GM12865 (cell line): ENCODE data around the gene YWHAB.

Experiments
- DNase-seq: peaks from one replicate; pipeline ENCODE4 v3.0.0; 2010; ENCODE audit warnings: low read depth
- H3K4me3 ChIP-seq: 2 replicates; pipeline ENCODE4 v1.5.1; 2011; ENCODE audit warnings: mild to moderate bottlenecking, low read depth, low read length, control low read depth
- TF ChIP-seq, protein P1 (sequence below): IDR thresholded peaks from 2 replicates; pipeline ENCODE4 v1.5.1; 2011; ENCODE audit warnings: low read length, control low read depth, low read depth, inconsistent platforms; ENCODE audit not compliant: insufficient read depth; ENCODE audit errors: missing control alignments

YWHAB gene

DNA sequence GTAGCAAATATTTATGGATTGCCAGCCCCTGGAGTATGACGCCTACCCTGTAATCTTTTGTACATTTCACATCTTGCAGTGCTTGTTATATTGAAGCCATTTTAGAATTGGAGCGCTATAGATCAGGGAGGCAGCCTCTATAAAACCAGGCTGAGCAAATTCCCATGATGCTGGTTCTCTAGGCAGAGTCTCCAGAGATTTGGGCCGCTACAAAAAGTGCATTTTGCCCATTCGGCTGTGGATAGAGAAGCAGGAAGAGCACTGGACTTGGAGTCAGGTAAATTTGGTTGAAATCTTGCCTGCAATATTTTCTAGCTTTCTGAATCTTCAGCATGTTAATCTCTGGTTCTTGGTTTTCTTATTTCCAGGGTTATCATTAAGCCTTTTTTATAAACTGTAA lies 2.0 kb downstream of the YWHAB start:
- DNase-seq: no peak
- peak overlapping the region; percentile 96 for H3K4me3 ChIP-seq
- TF ChIP-seq, protein P1, sequence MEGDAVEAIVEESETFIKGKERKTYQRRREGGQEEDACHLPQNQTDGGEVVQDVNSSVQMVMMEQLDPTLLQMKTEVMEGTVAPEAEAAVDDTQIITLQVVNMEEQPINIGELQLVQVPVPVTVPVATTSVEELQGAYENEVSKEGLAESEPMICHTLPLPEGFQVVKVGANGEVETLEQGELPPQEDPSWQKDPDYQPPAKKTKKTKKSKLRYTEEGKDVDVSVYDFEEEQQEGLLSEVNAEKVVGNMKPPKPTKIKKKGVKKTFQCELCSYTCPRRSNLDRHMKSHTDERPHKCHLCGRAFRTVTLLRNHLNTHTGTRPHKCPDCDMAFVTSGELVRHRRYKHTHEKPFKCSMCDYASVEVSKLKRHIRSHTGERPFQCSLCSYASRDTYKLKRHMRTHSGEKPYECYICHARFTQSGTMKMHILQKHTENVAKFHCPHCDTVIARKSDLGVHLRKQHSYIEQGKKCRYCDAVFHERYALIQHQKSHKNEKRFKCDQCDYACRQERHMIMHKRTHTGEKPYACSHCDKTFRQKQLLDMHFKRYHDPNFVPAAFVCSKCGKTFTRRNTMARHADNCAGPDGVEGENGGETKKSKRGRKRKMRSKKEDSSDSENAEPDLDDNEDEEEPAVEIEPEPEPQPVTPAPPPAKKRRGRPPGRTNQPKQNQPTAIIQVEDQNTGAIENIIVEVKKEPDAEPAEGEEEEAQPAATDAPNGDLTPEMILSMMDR: no peak

DNA sequence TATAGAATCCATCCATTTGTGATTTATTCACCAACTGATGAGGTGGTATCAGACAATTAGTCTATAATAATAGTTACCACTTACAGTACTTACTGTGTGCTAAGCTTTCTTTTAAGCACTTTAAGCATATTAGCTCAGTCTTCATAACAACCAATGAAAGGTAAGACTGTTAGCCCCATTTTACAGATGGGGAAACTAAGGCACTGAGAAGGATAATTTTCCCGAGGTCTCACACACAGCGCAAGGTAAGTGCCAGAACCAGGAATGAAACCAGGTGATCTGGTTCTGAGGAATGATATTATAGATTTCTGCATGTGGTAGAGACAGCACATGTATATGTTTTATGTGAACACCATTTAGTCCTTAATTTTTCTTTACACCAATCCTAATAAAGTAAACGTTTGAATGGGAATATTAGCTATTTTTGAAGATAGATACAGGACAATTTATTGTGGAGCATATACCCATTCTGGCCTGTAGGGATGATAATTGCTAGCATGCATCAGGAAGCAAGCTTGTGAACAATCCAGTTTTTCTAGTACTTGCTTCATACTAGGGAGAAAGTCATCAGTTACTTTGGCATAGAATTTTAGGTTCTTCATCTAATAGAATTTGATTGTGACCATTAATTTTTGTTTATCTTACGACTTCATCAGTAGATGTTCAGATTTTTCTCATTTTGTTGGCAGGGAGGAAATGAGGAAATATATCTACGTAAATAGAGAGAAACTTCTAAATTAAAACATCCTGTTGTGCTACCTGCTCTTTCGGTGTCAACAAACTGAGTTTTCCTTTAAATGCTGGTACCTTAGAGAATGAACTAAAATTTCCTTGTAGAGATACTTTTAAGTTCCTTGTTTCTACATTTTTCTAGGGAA lies 3.0 kb downstream of the YWHAB start:
- DNase-seq: peak; percentile 13
- H3K4me3 ChIP-seq: peak overlapping the region; percentile 96
- TF ChIP-seq, protein P1: no peak

DNA sequence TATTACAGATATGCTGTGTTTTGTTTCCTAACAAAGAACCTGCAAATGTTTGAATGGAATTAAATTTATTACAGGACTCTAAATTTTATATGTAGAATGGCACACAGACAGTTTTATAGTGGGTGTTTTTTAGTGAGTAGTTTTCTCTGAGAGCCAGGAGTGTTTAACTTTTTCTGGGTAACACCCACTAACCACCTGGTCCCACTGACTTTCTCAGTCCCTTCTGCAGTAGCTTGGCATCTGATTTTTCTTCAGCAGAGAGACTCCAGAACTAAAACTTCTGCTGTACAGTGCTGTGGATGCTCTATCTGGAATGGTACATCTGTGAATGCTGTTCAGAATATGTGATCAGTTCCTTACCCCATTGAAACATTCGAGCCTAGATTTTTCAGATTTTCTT lies 6.3 kb downstream of the YWHAB start:
- DNase-seq: no peak
- TF ChIP-seq, protein P1: no peak
- no peak overlapping the region for H3K4me3 ChIP-seq

DNA sequence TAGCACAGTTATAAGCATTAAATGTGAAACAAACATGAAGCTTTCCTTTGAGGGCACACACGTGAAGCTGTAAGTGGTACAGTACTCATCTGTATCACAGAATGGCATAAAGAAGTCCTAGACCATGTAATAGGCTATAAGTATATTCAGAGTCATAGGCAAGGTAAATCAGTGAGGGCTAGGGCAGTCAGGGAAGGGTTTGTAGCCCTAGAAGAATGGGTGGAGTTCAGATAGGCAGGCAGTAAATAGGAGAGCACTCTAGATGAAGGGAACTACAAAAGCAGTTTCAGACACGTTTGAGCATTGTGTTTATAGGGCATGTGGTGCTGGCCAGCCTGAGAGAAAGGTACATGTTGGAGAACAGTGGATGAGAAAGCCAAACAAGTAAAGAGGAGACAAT lies 9.5 kb downstream of the YWHAB start:
- TF ChIP-seq, protein P1: no peak
- DNase-seq: no peak

DNA sequence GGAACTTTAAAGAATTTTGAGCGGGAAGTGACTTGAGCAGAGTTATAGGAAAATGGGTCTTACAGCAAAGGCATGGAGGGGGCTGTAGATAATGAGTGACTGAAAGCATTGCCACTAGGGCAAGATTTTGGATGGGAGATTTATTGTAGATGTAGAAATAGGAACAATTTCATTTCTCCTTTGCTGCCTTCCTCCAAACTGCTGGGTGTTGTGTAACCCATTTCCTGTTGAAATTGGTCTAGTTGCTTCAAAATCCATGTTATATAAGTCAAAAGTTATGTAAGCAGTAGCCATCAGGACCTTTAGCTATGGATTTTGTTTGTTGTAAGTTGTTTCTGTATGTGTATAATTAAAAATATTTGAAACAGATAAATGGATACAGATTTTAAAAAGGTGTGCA lies 11.1 kb downstream of the YWHAB start:
- TF ChIP-seq, protein P1: no peak
- no peak for DNase-seq
- H3K4me3 ChIP-seq: no peak overlapping the region

More for the DNA sequence above, 9.5 kb downstream of the YWHAB start:
- H3K4me3 ChIP-seq: no peak overlapping the region

DNA sequence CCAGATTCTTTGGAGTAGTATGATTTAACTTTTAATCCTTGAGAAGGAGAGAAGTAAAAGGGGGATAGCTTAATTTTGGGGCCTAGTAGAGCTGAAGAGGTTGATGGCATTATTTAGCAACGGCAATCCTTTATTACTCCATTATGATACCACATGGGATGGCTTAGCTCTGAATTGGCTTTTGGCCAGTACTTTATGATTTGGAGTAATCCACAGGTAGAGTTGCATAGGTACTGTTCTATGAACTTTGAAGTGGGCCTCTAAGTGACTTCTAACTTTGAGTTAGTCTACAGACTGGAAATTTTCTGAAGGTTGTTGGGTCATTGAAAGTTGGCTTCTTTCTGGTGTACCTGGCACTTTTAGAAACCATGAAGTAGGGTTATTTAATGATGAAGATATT lies 11.6 kb downstream of the YWHAB start:
- DNase-seq: no peak
- TF ChIP-seq, protein P1: no peak
- H3K4me3 ChIP-seq: no peak overlapping the region
